GM19043 (cell line): ENCODE data around the gene S100A14.

ENCODE experiments used
- ATAC-seq: cut with Tn5 transposase; IDR thresholded peaks from one replicate; pipeline ENCODE4 v1.9.1; 2021; ENCODE audit warnings: low read depth; ENCODE audit not compliant: unreplicated experiment

S100A14 gene

DNA sequence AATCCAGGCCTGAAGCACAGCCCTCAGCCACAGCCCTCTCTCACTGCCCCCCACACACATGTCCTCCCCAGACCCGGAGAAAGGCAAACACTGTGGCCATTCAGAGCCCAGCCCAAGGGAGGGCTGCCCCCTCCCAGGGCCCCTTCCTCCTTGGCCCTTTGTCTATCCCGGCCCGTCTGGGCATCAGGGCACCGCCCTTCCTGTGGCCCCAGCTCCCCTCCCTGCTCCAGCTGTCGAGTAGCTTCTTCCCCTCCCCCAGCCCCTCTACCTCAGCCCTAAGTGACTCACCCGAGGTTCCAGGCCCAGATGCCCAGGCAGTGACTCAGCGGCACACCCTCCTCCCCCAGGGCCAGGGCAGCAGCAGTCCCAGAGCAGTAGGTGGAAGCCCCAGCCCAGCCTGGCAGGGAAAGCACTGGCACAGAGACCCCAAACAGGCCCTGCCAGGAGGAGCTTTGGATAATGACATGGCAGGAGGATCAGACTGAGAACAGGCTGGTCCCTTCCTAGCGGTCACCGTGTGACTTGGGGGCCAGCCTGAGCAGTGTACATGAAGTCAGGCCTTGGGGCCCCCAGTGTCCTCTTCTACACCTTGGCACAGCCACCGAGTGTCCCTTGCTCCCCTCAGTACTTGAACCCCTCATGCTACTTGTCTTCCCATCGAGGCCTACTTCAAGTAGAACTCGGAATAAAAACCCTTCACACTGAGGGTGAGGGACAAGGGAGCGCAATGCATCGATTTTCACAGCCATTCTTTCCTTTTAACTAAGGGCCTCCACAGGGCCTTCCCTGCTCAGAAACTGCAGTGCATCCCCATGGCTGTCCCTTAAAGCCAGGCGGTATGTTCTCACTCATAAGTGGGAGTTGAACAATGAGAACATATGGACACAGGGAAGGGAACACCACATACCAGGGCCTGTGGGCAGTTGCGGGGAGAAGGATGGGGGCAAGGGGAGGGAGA lies 49.4 kb downstream of the S100A14 start:
- no peak for ATAC-seq

DNA sequence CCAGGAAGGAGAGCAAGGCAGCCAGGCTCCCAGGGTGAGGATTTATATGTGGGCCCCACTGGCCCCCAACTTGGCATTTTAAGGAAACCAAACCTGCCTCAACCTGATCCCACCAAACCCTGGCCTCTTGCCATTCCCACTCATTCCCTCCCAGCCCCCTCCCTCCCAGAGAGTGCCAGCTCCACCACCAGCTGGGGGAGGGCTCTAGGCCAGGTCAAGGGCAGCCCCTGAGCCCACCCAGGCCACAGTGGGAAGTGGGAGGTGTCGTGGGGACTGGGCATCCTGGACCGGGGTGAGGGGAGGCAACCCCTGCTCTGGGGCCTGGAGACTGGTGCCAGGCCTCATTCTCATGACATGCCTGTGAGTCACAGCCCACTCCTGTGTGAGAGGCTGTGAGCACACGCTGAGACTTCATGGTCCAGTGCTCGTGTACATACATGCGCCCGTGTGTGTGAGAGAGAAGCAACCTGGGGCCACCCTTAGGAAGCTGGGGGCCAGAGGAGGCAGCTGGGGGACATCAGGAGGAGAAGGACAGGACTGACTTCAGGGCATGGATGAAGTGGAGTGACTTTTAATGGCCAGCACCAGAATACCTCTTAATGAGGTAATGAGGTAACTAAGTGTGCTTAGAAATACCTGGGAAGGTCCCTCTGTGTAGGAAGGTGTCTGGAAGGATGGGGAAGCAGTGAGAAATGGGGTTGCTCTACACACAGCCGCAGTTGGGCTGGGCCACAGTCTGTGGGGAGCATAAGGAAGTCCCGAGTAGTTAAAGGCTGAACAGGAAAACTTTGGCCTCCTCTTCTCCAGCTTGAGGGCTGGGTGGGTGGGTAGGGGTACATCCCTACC lies 50.4 kb downstream of the S100A14 start, which contains the start of gene S100A2:
Gene S100A2 (minus strand): TSS at position 316 of the 846 bp plus-strand sequence. CDS start 1,967 bp downstream, outside the sequence.
- no peak for ATAC-seq
